ES-I3 (cell line): ENCODE results near the gene TTL.
"Not testable (repeated sequence)": the region's sequence is repeated elsewhere in the genome, so short reads cannot be mapped to it uniquely, and the experiment has no call there.

Source experiments
- H3K36me3 ChIP-seq: 2 replicates; pipeline ENCODE4 v1.6.1; 2013; ENCODE audit warnings: mild to moderate bottlenecking, low read length, control low read depth, moderate library complexity; ENCODE audit not compliant: insufficient read depth
- H3K4me1 ChIP-seq: 2 replicates; pipeline ENCODE4 v1.6.1; 2013; ENCODE audit warnings: mild to moderate bottlenecking, control low read depth, low read length; ENCODE audit not compliant: insufficient read depth
- H3K9ac ChIP-seq: 2 replicates; pipeline ENCODE4 v1.6.1; 2013; ENCODE audit warnings: low read depth, mild to moderate bottlenecking, low read length, moderate library complexity
- H3K9me3 ChIP-seq: 2 replicates; pipeline ENCODE4 v1.6.1; 2013; ENCODE audit warnings: mild to moderate bottlenecking, low read length, moderate library complexity; ENCODE audit not compliant: control insufficient read depth, insufficient read depth

The TTL gene

GRCh38 chr2:112486895-112487294, 4.9 kb downstream of the TTL start:
- Histone ChIP-seq H3K4me1 (0 out of 2 replicates have a peak, but pooled peaks cover 4% of the 10 kb centered on the region), H3K9ac (no peak overlapping the region), H3K9me3 (no peaks in the 10 kb centered on the region), H3K36me3 (no peaks in the 10 kb centered on the region; the same call in 1 of the 2 replicates)

GRCh38 chr2:112487444-112487961, 5.5 kb downstream of the TTL start:
- Histone ChIP-seq H3K9ac (no peak overlapping the region), H3K36me3 (no peaks in the 10 kb centered on the region; the same call in 1 of the 2 replicates), H3K9me3 (no peaks in the 10 kb centered on the region), H3K4me1 (0 out of 2 replicates have a peak, but pooled peaks cover 4% of the 10 kb centered on the region)

DNA sequence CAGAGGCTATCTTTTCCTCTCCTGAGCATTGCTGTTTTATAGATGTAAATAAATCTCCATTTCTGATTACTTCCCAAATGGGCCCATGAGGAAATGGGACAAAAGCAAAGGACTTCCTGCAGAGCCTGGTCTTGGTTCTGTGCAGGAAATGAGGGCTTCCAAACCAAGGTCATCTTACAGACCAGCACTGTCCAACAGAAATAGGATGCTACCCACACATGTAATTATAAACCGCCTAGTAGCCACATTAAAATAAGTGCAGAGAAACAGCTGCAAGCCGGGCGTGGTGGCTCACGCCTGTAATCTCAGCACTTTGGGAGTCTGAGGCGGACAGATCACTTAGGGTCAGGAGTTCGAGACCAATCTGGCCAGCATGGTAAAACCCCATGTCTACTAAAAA, 6.2 kb downstream of the TTL start:
- Histone ChIP-seq H3K9ac (no peak overlapping the region), H3K36me3 (no peaks in the 10 kb centered on the region; the same call in 1 of the 2 replicates), H3K9me3 (no peaks in the 10 kb centered on the region), H3K4me1 (peaks cover 5% of the 10 kb centered on the region; the same call in 1 of the 2 replicates)

DNA sequence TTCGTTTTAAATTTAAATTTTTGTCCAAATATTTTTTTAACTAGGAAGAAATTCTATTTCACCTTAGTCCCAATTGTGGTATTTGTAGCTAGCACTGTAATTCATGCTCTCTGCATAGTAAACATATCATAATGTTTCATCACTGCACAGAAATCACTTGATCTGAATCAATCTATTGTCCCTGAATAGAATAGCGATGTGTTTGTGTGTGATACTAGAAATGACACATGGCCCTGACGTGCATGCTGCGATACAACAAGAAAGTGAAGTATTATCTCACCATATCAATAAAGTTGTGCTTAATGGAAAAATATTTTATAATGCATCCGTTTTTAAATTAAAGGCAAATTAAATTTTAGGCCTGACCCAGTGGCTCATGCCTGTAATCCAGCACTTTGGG, 10.0 kb downstream of the TTL start:
- Histone ChIP-seq H3K9ac (no peak overlapping the region), H3K36me3 (0 out of 2 replicates have a peak, but pooled peaks cover 3% of the 10 kb centered on the region)

DNA sequence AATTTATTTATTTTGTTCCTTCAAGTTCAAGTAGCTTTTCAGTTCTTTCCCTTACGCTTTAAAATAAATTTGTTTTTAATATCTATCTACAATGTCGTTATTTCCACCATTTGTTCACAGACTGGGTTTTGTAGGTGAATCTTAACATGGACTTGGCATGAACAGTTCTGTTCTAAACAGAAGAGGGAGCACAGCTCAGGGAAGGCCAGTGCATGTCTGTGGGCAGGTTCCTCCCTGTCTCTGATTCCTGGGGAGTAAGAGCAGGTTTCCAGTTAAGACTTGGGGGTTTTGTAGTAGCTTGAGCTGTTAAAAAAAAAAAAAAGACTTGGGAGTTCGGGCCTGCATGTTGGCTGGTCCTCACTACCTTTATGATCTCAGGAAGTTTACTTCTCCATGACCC, 11.1 kb downstream of the TTL start:
- Histone ChIP-seq H3K36me3 (0 out of 2 replicates have a peak, but pooled peaks cover 3% of the 10 kb centered on the region), H3K9me3 (no peaks in the 10 kb centered on the region), H3K4me1 (peaks cover 7% of the 10 kb centered on the region; the same call in 1 of the 2 replicates), H3K9ac (no peak overlapping the region)

More for the DNA sequence above, 10.0 kb downstream of the TTL start:
- peaks cover 7% of the 10 kb centered on the region; the same call in 1 of the 2 replicates for H3K4me1 ChIP-seq
- H3K9me3 ChIP-seq = no peaks in the 10 kb centered on the region

DNA sequence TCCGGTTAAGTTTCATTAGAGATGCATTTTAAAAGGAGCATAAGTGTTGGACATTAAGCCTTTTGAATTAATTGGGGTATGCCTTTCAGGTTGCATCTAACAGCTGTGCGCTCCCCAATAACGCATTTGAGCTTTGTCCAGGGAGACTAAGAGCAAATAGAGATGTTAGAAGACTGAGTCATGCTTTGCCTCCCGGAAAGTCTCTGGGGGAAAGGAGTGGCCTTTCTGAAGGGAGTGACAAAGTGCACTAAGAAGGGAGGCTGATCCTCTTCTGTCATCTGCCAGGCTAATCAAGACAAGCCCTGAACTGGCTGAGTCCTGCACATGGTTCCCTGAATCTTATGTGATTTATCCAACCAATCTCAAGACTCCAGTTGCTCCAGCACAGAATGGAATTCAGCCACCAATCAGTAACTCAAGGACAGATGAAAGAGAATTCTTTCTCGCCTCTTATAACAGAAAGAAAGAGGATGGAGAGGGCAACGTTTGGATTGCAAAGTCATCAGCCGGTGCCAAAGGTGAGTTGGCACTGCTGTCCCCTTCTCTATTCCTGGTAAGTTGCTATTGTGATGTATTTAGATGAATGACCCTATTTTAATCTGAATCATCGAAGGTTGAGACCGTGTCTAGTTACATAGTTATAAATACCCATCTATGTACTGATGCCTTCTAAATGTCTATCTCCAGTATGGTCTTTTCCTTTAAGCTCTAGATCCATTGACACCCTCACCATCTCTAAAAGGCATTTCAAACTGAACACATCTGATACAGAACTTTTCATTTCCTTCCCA, 12.1 kb downstream of the TTL start:
- no peaks in the 10 kb centered on the region for H3K9me3 ChIP-seq
- peaks cover 7% of the 10 kb centered on the region; the same call in 1 of the 2 replicates for H3K4me1 ChIP-seq
- H3K9ac ChIP-seq = no peak overlapping the region
- 0 out of 2 replicates have a peak, but pooled peaks cover 3% of the 10 kb centered on the region for H3K36me3 ChIP-seq

- no peaks in the 10 kb centered on the region for H3K9me3 ChIP-seq
- no peak overlapping the region for H3K9ac ChIP-seq
- H3K36me3 ChIP-seq = 0 out of 2 replicates have a peak, but pooled peaks cover 3% of the 10 kb centered on the region
- H3K4me1 ChIP-seq = peaks cover 7% of the 10 kb centered on the region; the same call in 1 of the 2 replicates
These were observed 12.9 kb downstream of the TTL start for GRCh38 chr2:112494828-112495227.

DNA sequence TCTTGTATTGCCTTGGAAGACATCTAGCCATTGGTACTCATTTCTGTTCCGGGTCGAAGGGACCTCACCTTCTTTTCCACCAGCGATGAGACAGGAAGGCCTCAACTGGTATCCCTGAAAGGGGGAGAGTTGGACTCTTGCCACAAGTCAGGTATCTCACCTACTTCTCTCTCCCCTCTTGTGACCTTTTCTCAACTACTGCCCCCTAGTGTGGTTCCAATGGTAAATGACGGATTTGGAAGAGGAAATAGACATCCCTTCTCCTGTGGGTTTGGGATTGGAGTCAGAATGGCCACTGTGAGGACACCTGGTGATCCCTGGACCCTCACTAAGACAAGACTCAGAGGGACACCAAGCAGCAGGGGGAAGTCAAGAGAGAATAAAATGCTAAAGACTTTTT, 13.9 kb downstream of the TTL start:
- not testable (repeated sequence) for H3K9me3 ChIP-seq, H3K36me3 ChIP-seq, H3K9ac ChIP-seq, H3K4me1 ChIP-seq

DNA sequence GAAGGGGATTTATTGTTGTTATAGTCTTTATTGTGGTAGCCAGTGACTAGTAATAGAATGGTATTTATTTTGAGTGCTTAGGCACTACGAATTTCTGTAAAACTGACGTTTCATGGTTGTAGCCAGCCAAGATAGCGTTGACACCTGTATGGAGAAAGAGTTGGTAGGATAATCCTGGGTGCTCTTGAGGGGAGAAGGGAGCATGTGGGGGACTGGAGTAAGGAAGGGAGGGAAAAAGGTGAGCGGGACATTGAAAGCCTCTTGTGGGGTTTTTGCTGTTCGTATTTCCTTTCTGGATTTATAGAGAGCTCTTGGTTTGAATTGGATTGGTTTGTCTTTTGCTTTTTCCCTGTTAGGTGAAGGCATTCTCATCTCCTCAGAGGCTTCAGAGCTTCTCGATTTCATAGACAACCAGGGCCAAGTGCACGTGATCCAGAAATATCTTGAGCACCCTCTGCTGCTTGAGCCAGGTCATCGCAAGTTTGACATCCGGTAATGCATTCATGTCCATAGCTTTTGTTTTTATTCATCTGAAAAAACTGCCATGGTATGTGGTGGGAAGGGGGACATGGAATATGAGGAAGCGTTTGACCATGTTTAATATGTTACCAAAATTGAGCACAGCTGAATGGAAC, 19.0 kb downstream of the TTL start:
- H3K4me1 ChIP-seq, H3K9me3 ChIP-seq, H3K9ac ChIP-seq, H3K36me3 ChIP-seq: not testable (repeated sequence)

DNA sequence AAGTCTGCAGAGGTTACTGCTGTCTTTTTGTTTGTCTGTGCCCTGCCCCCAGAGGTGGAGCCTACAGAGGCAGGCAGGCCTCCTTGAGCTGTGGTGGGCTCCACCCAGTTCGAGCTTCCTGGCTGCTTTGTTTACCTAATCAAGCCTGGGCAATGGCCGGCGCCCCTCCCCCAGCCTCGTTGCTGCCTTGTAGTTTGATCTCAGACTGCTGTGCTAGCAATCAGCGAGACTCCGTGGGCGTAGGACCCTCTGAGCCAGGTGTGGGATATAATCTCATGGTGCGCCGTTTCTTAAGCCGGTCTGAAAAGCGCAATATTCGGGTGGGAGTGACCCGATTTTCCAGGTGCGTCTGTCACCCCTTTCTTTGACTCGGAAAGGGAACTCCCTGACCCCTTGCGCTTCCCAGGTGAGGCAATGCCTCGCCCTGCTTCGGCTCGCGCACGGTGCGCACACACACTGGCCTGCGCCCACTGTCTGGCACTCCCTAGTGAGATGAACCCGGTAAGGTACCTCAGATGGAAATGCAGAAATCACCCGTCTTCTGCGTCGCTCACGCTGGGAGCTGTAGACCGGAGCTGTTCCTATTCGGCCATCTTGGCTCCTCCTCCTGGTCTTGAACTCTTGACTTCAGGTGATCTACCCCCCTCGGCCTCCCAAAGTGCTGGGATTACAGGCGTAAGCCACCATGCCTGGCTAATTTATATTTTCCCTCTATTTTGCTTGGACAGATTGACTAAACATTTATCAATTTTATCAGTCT, 27.5 kb downstream of the TTL start:
- peak overlapping the region; percentile 36; the same call in 1 of the 2 replicates for H3K9ac ChIP-seq
- not testable (repeated sequence) for H3K4me1 ChIP-seq, H3K36me3 ChIP-seq, H3K9me3 ChIP-seq

- H3K4me1 ChIP-seq = no peaks in the 10 kb centered on the region
- no peak overlapping the region for H3K9ac ChIP-seq
- no peaks in the 10 kb centered on the region for H3K9me3 ChIP-seq
- H3K36me3 ChIP-seq = no peaks in the 10 kb centered on the region; the same call in 1 of the 2 replicates
These were observed 34.8 kb downstream of the TTL start for GRCh38 chr2:112516801-112517200.

DNA sequence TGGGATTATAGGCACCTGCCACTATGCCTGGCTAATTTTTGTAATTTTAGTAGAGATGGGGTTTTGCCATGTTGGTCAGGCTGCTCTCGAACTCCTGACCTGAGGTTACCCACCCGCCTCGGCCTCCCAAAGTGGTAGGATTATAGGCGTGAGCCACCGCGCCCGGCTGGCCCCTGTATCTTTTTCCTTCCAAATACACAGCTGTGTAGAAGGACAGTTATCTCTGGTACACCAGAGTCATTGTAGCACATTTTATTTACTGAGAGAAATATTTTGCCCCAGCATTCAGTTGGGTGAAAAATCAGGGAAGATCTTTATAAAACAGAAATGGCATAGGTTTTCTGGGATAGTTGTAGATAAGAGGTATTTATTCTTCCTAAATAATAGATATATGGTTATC, 36.9 kb downstream of the TTL start:
- Histone ChIP-seq H3K9ac (no peak overlapping the region), H3K36me3 (no peaks in the 10 kb centered on the region; the same call in 1 of the 2 replicates), H3K4me1 (no peaks in the 10 kb centered on the region), H3K9me3 (no peaks in the 10 kb centered on the region)

GRCh38 chr2:112519506-112519905, 37.5 kb downstream of the TTL start:
- H3K4me1 ChIP-seq = no peaks in the 10 kb centered on the region
- H3K9ac ChIP-seq = no peak overlapping the region
- no peaks in the 10 kb centered on the region for H3K9me3 ChIP-seq
- no peaks in the 10 kb centered on the region; the same call in 1 of the 2 replicates for H3K36me3 ChIP-seq

DNA sequence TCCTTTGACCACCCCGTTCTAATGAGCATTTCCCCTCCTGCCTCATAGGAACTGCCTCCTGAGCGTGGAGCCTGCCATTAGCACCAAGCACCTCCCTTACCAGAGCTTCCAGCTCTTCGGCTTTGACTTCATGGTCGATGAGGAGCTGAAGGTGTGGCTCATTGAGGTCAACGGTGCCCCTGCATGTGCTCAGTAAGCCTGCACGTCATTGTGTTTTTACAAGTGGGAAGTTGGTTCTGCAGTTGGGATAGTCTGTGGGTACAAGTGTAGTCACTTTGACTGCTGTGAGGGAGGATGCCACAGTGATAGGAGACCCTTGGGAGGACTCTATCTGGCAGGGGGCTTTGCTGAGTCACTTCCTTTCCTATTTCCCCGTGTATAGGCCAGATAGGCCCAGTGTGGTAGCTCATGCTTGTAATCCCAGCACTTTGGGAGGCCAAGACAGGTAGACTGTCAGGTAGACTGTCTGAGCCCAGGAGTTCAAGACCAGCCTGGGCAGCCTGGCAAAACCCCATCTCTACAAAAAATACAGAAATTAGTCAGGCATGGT, 38.4 kb downstream of the TTL start:
- Histone ChIP-seq H3K9me3 (no peaks in the 10 kb centered on the region), H3K36me3 (no peaks in the 10 kb centered on the region; the same call in 1 of the 2 replicates), H3K9ac (no peak overlapping the region), H3K4me1 (no peaks in the 10 kb centered on the region)
